GM19035 (cell line): ENCODE results near the gene PDGFA.

ENCODE experiments used
- ATAC-seq: cut with Tn5 transposase; IDR thresholded peaks from one replicate; pipeline ENCODE4 v1.9.1; 2021; ENCODE audit not compliant: unreplicated experiment

Gene PDGFA

DNA sequence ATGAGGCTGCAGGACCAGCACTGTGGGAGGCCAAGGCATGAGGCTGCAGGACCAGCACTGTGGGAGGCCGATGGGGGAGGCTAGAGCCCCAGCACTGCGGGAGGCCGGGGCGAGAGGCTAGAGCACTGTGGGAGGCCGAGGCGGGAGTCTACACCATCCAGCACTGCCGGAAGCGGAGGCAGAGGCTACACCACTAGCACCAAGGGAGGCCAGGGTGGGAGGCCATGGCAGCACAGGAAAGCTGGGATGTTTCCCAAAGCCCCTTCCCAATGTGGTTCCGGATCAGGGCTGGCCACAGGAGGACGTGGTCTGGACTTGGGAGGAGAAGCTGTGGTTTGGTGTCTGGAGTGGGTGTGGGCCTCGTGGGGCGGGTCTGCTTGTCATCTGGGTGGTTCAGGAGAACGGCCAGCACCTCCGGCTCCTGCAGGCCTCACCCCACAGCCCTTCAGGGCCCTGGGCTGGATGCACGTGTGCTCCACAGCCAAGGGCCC, 43.6 kb downstream of the PDGFA start:
- no peak for ATAC-seq

DNA sequence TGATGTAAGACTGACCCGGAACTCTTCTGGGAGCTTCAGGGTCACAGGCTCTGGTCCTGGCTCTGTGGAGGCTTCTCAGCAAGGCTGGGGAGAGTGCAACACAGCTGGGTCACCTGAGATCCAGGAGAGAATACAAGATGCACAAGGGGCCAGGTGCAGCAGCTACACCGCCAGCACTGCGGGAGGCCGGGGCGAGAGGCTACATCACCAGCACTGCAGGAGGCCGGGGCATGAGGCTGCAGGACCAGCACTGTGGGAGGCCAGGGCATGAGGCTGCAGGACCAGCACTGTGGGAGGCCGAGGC, 44.3 kb downstream of the PDGFA start:
- no peak for ATAC-seq

DNA sequence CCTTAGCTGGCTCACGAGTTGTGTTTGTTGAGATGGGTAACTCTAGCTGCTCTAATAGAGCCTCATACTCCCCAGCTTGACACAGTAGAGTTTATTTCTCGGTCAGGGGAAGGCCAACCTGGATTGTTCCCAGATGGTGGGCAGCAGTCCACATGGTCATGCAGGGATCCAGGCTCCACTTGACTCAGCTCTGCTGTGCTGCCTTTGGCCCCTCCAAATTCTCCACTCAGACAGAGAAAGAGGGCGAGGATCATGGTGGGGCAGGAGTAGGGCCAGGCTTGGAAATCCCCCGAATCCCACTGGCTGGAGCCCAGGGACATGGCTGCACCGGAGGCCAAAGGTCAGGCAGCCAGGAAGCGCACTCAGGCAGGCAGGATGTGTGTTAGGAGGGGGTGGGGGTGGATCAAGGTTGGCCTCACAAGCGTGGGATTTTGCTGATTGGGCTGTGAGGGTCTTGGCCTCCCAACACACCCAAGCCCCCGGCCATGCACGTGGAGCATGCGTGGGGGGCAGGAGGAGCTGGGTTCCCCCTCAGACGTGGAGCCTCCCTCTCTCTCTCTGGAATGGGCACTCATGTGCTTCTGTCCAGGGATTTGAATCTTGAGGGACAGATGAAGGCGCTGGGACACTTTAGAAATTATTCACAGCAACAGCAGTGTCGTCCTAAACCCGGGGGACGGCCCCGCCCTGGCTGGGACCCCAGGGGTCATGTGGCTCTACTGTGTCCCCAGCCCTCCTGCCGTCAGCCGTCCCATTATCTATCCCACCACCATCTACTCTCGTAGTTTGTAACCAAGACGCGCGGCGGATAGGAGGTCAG, 44.8 kb downstream of the PDGFA start:
- ATAC-seq: no peak

DNA sequence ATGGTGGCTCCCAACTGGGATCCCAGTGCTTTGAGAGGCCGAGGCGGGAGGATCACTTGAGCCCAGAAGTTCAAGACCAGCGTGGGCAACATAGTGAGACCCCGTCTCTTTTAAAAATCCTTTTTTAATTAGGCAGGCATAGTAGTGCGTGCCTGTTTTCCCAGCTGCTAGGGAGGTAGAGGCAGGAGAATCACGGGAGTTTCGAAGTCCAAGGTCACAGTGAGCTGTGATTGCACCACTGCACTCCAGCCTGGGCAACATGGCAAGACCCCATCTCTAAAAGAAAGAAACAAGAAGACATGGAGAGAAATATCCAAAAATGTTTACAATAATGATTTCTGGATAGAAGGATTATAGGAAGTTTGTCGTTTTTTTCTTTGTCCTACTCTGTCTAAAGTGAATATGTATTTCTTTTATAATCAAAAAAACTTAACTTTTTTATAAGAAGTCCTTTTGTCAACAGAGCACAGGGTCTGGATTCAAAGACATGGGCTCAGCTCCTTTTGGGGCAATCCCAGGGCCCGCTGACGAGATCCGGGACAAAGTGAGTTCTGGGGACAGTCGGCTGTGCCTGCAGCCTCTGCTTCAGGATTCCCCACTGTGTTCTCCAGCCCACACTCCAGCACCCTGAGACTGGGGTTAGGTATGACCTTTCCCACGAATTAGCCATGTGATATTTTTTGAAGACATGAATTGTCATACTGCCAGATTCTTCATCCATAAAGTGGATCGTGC, 45.6 kb downstream of the PDGFA start:
- no peak for ATAC-seq

DNA sequence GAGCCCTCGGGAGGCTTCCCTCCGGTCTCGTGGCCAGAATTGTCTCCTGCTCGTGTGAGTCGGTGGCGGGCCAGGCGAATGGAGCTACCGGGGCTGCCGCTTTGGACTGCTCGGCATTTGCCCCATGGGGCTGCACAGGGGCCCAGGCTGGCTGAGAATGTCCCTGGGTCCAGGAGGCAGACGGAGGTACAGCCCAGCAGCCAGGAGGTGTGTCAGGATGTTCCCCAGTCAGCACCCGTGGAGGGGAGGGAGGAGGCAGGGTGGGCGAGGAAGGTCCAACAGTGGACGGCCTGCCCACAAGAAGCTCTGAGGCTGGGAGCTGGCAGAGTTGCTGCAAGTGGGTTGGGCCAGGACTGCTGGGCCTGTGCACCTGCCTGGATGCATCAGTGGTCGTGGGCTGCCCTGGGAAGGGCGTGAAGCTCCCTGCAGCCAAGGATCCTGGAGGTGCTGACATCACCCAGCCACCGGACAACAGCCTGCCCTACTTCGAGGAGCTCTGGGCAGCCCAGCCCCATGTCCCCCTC, 46.4 kb downstream of the PDGFA start:
- no peak for ATAC-seq

DNA sequence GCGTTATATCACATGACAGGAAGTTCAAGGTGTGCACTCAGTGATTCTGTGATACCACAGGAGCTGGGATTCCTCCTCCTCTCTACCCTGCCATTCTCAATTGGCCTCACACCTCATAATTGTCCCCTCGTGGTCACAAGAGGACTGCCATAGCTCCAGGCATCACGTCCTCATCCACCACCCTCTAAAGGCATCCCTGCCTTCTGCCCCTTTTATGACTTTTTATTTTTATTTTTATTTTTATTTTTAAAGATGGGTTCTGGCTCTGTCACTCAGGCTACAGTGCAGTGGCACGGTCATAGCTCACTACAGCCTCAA, 47.0 kb downstream of the PDGFA start:
- no peak for ATAC-seq

DNA sequence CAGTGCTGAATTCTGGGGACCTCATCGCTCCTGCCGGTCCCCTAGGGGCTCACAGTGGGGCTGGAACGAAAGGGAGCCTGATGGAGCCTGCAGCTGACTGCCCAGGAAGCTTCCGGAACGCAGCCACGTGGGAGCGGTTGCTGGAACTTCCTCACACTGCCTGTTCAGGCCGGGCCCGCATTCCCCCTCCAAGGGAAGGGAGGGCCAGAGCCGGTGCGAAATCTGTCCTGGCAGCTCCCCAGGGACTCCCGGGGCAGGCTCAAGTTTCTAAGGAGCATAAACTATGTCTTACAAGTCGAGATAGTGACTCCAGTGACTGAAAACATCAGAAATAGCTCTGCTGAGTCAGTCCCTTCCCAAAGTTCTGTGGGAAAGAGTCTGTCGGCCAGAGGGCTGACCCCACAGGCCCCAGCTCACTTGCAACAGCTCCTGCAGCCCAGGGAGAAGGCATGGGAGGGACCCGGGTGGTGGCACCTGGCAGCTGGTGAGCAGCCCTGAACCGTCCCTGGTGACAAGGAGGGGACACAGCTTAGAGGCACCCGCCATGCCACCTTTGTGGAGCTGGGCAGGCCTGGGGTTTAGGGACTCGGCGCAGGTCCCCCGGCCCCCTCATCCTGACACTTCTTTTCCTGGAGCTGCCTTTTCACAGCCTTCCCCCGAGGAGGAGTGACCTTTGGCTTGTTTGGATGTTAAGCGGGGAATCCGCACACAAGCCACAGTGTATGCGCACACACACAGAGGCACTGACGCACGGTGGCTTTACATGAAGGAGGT, 47.6 kb downstream of the PDGFA start:
- ATAC-seq: no peak

DNA sequence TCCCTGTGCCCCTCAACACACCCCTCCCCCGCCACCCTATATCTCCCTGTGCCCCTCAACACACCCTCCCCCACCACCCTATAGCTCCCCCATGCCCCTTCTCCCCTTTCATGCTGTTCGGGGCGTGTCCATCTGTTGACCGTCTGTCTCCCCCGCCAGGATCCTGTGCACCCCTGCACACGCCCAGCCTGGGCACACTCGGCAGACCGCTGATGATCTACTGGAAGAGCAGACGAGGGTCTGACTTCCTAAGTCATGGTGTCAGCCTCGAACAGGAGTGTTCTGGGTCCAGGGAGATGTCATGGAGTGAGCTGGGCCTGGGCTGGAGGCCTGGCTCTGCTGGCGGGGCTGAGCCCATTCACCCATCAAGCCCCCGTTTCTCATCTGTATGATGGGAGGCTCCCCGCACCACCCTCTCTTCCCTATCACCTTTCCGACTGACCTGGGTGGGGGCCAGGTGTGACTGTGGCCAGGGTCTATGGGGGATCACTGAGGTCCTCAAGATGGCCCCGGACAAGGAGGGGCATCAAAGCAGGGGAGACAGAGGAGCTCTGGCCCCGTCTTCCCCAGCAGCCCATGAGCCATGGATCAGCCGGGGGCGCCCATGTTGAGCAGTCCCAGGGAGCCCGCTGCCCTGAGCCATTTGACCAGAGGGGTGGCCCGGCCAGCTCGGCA, 48.3 kb downstream of the PDGFA start:
- no peak for ATAC-seq

DNA sequence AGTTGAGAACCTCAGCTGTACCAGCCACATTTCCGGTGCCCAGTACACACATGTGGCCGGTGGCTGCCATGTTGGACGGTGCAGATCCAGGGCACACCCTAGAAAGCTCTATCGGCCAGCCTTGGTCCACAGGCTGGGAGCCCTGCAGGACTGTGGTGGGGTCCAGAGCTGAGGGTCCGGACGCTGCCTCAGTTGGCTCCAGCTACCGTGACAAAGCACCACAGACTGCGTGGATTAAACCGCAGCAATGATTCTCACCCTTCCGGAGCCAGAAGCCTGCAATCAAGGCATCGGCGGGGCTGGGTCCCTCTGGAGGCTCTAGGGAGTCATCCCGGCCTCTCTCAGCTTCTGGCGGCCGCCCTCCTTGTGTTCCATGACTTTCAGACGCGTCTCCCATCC, 50.1 kb downstream of the PDGFA start:
- ATAC-seq: no peak

DNA sequence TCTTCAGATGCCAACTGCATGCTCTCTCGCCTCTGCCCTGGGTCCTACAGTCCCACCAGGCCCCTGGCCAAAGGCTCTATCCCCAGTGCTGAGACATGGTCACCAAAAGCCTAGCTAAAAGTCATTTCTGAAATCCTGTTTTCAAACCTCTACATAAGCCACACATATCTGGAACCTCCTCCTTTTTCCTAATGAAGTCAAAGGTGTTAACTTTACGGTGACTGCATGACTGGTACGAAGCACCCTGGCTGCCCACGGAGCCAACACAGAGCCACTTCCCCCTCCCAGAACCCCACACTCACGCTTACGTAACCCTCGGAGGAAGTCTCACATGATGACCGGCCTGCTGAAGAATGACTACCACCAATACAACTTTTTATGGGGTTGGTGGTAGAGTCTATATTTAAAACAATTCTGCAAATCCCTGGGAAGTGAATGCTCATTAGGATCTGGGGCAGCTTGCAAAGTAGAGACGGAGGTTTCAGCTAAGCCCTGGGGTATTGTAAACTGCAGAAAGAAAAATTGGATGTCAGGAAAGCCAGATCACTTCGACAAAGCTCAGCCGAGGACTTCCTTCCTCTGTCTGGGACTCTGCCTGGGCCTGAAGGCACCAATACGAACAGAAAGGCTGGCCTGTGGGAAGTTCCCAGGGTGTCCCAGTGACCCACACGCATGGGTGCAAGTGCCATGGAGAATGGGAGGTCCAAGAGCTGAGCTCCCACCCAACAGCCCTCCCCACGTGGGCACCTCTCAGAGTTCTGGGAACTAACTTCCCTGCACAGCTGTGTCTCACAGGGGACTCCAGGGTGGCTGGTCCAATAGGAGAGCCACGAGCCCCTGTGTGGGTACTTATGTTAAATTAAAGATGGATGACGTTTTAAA, 50.7 kb downstream of the PDGFA start:
- no peak for ATAC-seq

DNA sequence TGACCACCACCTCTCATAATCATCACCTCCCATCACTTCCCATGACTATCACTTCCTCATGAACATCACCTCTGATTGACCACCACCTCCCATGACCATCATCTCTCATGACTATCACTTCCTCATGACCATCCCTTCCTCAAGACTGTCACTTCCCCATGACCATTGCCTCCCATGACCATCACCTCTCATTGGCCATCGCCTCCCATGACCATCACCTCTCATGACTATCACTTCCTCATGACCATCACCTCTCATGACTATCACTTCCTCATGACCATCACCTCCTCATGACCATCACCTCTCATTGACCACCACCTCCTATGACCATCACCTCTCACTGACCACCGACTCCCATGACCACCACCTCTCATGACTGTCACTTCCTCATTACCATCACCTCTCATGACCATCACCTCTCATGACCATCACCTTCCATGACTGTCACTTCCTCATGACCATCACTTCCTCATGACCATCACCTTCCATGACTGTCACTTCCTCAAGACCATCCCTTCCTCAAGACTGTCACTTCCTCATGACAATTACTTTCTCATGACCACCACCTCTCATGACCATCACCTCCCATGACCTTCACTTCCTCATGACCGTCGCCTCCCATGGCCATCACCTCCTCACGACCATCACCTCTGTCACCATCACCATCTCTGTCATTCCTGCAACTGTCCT, 51.6 kb downstream of the PDGFA start:
- ATAC-seq: no peak

DNA sequence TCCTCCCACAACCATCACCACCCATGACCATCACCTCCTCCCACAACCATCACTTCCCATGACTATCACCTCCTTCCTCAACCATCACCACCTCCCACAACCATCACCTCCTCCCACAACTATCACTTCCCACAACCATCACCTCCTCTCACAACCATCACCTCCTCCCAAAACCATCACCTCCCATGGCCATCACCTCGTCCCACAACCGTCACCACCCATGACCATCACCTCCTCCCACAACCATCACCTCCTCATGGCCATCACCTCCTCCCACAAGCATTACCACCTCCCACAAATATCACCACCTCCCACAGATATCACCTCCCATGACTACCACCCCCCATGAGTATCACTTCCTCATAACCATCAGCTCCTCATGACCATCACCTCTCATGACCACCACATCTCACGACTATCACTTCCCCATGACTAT, 52.2 kb downstream of the PDGFA start:
- ATAC-seq: no peak

DNA sequence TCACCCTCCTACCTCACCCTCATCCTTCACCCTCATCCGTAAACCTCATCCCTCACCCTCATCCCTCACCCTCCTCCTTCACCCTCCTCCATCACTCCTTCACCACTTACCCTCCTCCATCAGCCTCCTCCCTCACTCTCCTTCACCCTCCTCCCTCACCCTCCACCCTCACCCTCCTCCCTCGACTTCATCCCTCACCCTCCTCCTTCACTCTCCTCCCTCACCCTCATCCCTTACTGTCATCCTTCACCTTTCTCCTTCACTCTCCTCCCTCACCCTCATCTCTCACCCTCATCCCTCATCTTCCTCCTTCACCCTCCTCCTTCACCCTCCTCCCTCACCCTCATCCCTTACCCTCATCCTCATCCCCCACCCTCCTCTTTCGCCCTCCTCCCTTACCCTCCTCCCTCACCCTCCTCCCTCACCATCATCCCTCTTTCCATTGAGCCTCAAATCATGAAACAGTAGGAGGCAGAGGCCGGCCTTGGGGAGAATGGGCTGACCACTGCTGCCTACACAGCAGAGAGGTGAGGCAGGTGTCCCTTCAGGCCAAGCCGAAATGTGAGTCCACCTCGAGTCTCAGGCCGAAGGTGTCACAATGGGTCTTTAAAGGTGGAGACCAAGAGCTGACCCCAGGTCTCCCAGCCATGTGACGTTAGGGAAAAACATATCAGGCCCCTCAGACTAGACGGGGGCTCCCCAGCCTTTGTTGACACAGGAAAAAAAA, 53.0 kb downstream of the PDGFA start:
- ATAC-seq: no peak

DNA sequence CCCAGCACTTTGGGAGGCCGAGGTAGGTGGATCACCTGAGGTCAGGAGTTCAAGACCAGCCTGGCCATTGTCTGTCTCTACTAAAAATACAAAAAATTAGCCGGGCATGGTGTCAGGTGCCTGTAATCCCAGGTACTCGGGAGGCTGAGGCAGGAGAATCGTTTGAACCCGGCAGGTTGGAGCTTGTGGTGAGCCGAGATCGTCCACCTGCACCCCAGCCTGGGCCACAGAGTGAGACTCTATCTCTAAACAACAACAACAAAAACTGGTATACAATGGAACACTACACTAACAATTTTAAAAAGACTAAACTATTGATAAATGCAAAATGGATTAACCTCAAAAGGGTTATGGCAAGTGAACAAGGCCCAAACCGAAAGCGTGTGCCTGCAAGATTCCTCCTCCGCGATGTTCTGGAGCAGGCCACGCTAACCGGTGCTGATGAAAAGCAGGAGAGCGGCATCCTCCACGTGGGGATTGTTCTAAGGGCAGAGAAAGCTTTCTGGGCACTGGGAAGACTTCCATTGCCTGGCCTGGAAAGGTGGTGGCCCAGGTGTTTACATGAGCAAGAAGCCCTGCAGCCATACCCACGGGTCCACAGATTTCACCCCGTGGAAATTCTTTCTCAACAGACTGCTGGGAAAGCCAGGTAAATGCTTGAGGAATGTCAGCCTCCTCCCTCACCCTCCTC, 53.8 kb downstream of the PDGFA start:
- ATAC-seq: no peak

DNA sequence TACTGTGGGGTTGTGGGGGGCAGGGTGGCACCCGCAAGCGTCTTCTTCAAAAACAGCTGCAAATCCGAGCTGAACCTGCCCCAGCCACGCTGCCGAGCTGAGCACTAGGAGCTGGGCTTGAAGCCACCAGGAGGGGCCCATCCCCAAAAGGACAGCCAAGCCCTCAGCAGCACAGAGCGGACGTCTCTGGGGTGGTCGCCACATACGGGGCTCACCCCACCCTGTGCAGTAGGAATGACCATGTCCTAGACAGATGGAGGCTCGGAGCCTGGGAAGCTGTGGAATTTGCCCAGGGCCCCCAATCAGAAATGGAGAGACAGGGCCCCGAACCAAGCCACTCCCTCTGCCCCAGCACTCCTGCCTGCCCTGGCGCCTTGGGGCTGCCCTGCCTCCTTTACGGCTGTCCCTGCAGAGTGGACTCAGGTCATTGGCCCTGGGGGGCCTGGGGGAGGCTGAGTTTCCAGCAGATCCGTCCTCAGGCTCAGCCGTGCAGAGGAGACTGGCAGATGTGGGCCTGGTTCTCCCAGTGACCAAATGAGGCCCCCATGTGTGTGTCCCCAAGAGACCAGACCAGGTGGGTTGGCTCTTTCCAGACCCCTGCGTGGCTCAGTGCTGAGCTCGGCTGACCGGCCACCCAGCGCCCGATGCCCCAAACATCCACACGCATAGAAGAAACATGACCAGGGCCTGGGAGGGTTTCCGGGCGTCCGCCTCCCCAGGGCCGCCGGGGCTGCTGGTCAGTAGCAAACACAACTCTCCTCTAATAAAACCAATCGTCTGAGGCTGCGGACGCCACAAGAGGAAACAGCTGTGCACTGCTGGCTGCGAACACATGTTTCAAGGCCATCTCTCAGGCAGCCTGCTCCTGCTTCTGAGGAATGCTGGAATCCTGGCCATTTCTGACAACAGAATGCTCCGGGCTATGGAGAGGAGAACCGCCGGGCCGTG, 54.9 kb downstream of the PDGFA start:
- no peak for ATAC-seq

DNA sequence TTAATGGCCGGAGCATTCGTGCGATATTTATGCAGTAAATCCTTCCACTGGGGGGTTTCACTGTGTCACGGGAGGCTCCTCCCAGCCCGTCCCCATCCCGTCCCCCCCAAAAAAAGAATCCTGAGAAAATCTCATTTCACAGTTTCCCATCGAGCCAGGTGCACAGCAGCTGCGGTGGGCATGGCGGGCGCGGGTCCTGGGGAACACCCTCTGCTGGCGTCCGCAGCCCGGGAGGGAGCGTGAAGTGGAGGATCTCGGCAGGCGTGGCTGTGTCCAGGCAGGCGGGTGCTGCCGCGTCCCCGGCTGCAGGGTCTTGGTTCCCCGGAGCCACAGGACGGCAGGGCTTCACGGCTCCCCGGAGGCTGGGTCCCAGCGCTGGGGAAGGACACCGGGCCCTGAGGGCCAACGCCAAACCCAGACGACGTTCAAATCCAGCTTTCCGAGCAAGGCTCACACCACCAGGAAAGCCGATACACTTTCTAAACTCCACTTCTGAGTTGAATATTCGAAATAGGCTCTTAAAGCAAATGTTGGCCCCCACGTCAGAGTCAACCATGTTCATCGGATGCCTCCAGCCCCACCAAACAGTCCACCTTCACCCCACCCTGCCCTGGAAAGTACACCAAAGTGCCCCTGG, 55.7 kb downstream of the PDGFA start:
- no peak for ATAC-seq

DNA sequence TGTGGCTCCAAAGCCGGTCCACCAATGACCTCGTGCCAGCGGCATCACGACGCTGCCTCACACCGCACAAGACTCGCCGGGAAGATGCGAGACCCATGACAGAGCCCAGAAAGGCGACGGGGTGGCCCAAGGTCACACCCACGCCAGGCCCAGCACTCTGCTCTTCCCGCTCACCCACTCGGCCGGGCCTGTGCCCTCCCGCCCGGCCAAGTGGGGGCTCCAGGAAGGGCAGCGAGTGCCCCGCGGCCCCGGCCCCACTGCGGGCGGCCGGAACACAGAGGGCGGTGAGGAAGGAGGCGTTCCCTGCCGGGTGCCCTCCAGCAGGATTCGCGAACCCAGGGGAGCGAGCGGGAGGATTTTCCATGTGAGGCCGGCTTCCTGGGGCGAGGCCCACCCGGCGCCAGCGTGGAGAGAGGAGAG, 56.3 kb downstream of the PDGFA start:
- ATAC-seq: no peak
